T-cell (primary cell): ENCODE results near the gene HPSE. TPM values are rescaled to one million over a fixed set of nuclear protein-coding genes. Genes with fewer than 3 reads are reported as not detected.

Source experiments
- ATAC-seq, 4 experiments: fragments of 200-7000 bp in 3 of 4; fragments of 150-1000 bp in 1 of 4; cut with Tn5 transposase; replicated peaks in 1 of 4; 1 replicate in 3 of 4; 2 replicates in 1 of 4; pipeline ENCODE4 v1.10.0; 2021; ENCODE audit warnings: moderate library complexity in 3 of 4, mild to moderate bottlenecking in 2 of 4, moderate number of reproducible peaks in 1 of 4
- CTCF ChIA-PET, 2 donors: fragments of 300-600 bp; sonication (Branson Sonifier 250); formaldehyde crosslinking; loops; one replicate each; lab custom pipeline; 2022; ENCODE audit warnings: antibody characterized with exemption in 2 of 2; lab: Charles Lee
- POLR2A ChIA-PET, 2 donors: fragments of 300-600 bp; sonication (Branson Sonifier 250); formaldehyde crosslinking; loops; one replicate each; lab custom pipeline; 2022; ENCODE audit warnings: antibody characterized with exemption in 2 of 2; lab: Charles Lee
- DNase-seq, 35 experiments: peaks; one replicate each; pipeline versions ENCODE4 v3.0.0 to v3.0.0-alpha.2; 2013 to 2023
- H3K27ac ChIP-seq: one replicate; pipeline ENCODE4 v1.5.1; 2013; ENCODE audit warnings: low read length
- H3K27me3 ChIP-seq, 2 experiments: replicated peaks in 1 of 2; 1 replicate in 1 of 2; 2 replicates in 1 of 2; pipeline versions ENCODE4 v1.6.1 to v1.7.0; 2013; ENCODE audit warnings: low read length in 1 of 2, mixed read lengths in 1 of 2; ENCODE audit not compliant: control insufficient read depth in 2 of 2, insufficient read depth in 2 of 2; ENCODE audit errors: extremely low read depth in 1 of 2
- H3K36me3 ChIP-seq, 2 donors: 1 replicate in 1 of 2; 2 replicates in 1 of 2; pipeline versions ENCODE4 v1.6.1 to v1.7.0; 2013; ENCODE audit warnings: low read length in 1 of 2; ENCODE audit not compliant: control insufficient read depth in 2 of 2, insufficient read depth in 1 of 2; ENCODE audit errors: extremely low read depth in 1 of 2
- H3K4me1 ChIP-seq, 2 experiments: 1 replicate in 1 of 2; 2 replicates in 1 of 2; pipeline versions ENCODE4 v1.6.1 to v1.7.0; 2013; ENCODE audit warnings: low read length in 2 of 2, mixed read lengths in 1 of 2; ENCODE audit not compliant: insufficient read depth in 2 of 2, control insufficient read depth in 1 of 2; ENCODE audit errors: extremely low read depth in 1 of 2
- H3K4me3 ChIP-seq, 2 donors: 1 replicate in 1 of 2; 2 replicates in 1 of 2; pipeline versions ENCODE4 v1.5.1 to v1.7.0; 2013; ENCODE audit warnings: mild to moderate bottlenecking in 2 of 2, low read length in 1 of 2, moderate library complexity in 1 of 2; ENCODE audit not compliant: control insufficient read depth in 1 of 2; ENCODE audit errors: extremely low read depth in 1 of 2
- H3K9me3 ChIP-seq: 2 replicates; pipeline ENCODE4 v1.7.0; 2013
- H3K27ac Mint-ChIP-seq, 2 donors: one replicate each; pipeline ENCODE4 v1.8.0; 2020 to 2021; ENCODE audit warnings: mild to moderate bottlenecking in 2 of 2, mixed read lengths in 2 of 2
- H3K27me3 Mint-ChIP-seq, 2 donors: one replicate each; pipeline ENCODE4 v1.8.0; 2021 to 2022; ENCODE audit warnings: mixed read lengths in 2 of 2
- H3K36me3 Mint-ChIP-seq: one replicate; pipeline ENCODE4 v1.8.0; 2021; ENCODE audit warnings: mixed read lengths
- H3K4me1 Mint-ChIP-seq, 3 donors: one replicate each; pipeline ENCODE4 v1.8.0; 2020 to 2022; ENCODE audit warnings: mixed read lengths in 3 of 3, mild to moderate bottlenecking in 1 of 3
- H3K4me3 Mint-ChIP-seq, 3 donors: one replicate each; pipeline ENCODE4 v1.8.0; 2020 to 2022; ENCODE audit warnings: mild to moderate bottlenecking in 3 of 3, mixed read lengths in 3 of 3, moderate library complexity in 3 of 3
- H3K9me3 Mint-ChIP-seq, 3 donors: one replicate each; pipeline ENCODE4 v1.8.0; 2020 to 2022; ENCODE audit warnings: mixed read lengths in 3 of 3
- WGBS: methylation state at CpG from one replicate; pipeline ENCODE4 v1.1.5; 2013; ENCODE audit warnings: missing lambda C conversion rate; ENCODE audit not compliant: insufficient coverage; 5-methylcytosine and 5-hydroxymethylcytosine counted together
- total RNA-seq, 35 experiments: library from RNA in 6 of 35; stranded (reverse) in 6 of 35; fragments of 120-200 nt in 1 of 35; gene quantifications; one replicate each; pipeline versions ENCODE4 v1.2.1 to v1.2.4 and lab custom pipeline; 2013 to 2026

Gene HPSE
- total RNA-seq, 5 donors from 2014 or later (not counting 1 experiment from before 2014, with no cell fraction given): 4.5 to 7.2 (median 6.1) TPM

- ATAC-seq (no peak), DNase-seq (no peak)
- POLR2A ChIA-PET: no interaction called here
- Histone ChIP-seq H3K4me1 (peaks cover 0 to 8% of the 10 kb centered on the region in 2 experiments), H3K27ac (no peak overlapping the region), H3K9me3 (no peaks in the 10 kb centered on the region), H3K4me3 (no peak overlapping the region), H3K36me3 (peaks cover 0 to 26% of the 10 kb centered on the region in 2 donors), H3K27me3 (no peaks in the 10 kb centered on the region)
- H3K9me3 Mint-ChIP-seq: no peaks in the 10 kb centered on the region
- H3K4me3 Mint-ChIP-seq: no peak overlapping the region
- CTCF ChIA-PET: no interaction called here
- peaks cover 46% of the 10 kb centered on the region for H3K36me3 Mint-ChIP-seq
- no peaks in the 10 kb centered on the region for H3K27me3 Mint-ChIP-seq
- H3K4me1 Mint-ChIP-seq: peaks cover 4 to 6% (median 5%) of the 10 kb centered on the region in 3 donors
- WGBS: no CpG with 5 or more reads among the region's 4 CpGs
- H3K27ac Mint-ChIP-seq: no peak overlapping the region
Observed at GRCh38 chr4:83317671-83318070, 17.0 kb downstream of the HPSE start.

GRCh38 chr4:83316459-83317165 lies 18.0 kb downstream of the HPSE start:
- 93% methylated on average over 3 of the region's 13 CpGs for WGBS
- H3K27me3 ChIP-seq: no peaks in the 10 kb centered on the region
- peaks cover 0 to 8% of the 10 kb centered on the region in 2 experiments for H3K4me1 ChIP-seq
- no peak overlapping the region for H3K27ac ChIP-seq
- no peak overlapping the region for H3K4me3 ChIP-seq
- Mint-ChIP-seq H3K27me3 (no peaks in the 10 kb centered on the region), H3K4me1 (peaks cover 4 to 6% (median 5%) of the 10 kb centered on the region in 3 donors), H3K9me3 (no peaks in the 10 kb centered on the region), H3K4me3 (no peak overlapping the region), H3K36me3 (peaks cover 41% of the 10 kb centered on the region), H3K27ac (no peak overlapping the region)
- peaks cover 0 to 32% of the 10 kb centered on the region in 2 donors for H3K36me3 ChIP-seq
- POLR2A ChIA-PET: no interaction called here
- no peak for ATAC-seq
- CTCF ChIA-PET: no interaction called here
- no peak for DNase-seq
- no peaks in the 10 kb centered on the region for H3K9me3 ChIP-seq

GRCh38 chr4:83315341-83315870 lies 19.2 kb downstream of the HPSE start:
- Histone ChIP-seq H3K9me3 (no peaks in the 10 kb centered on the region), H3K4me3 (no peak overlapping the region), H3K27me3 (no peaks in the 10 kb centered on the region), H3K27ac (no peak overlapping the region), H3K4me1 (peaks cover 0 to 3% of the 10 kb centered on the region in 2 experiments), H3K36me3 (peaks cover 0 to 30% of the 10 kb centered on the region in 2 donors)
- H3K27ac Mint-ChIP-seq: no peak overlapping the region
- 100% methylated on average over 1 of the region's 4 CpGs for WGBS
- no peak for ATAC-seq
- DNase-seq: no peak
- no peaks in the 10 kb centered on the region for H3K27me3 Mint-ChIP-seq
- H3K9me3 Mint-ChIP-seq: no peaks in the 10 kb centered on the region
- no peak overlapping the region for H3K4me3 Mint-ChIP-seq
- ChIA-PET CTCF (interaction anchor here in 1 of 2 donors (0.6 kb wide), 1 partner anchor 34 kb away, joined by 3 read pairs; no protein-coding TSS in a partner anchor), POLR2A (no interaction called here)
- no peaks in the 10 kb centered on the region for H3K4me1 Mint-ChIP-seq
- peaks cover 44% of the 10 kb centered on the region for H3K36me3 Mint-ChIP-seq

- no peak overlapping the region for H3K4me3 ChIP-seq
- CTCF ChIA-PET: no interaction called here
- Mint-ChIP-seq H3K9me3 (no peaks in the 10 kb centered on the region), H3K4me3 (no peak overlapping the region), H3K4me1 (no peaks in the 10 kb centered on the region), H3K36me3 (peaks cover 44% of the 10 kb centered on the region), H3K27ac (no peak overlapping the region), H3K27me3 (no peaks in the 10 kb centered on the region)
- POLR2A ChIA-PET: no interaction called here
- WGBS: no CpG with 5 or more reads among the region's 4 CpGs
- no peaks in the 10 kb centered on the region for H3K4me1 ChIP-seq
- H3K9me3 ChIP-seq: no peaks in the 10 kb centered on the region
- H3K27me3 ChIP-seq: no peaks in the 10 kb centered on the region
- H3K27ac ChIP-seq: no peak overlapping the region
- H3K36me3 ChIP-seq: peaks cover 0 to 21% of the 10 kb centered on the region in 2 donors
- DNase-seq (no peak), ATAC-seq (no peak)
Observed at GRCh38 chr4:83308672-83309071, 26.0 kb downstream of the HPSE start.

GRCh38 chr4:83307920-83308319 lies 26.7 kb downstream of the HPSE start:
- ChIA-PET CTCF (no interaction called here), POLR2A (no interaction called here)

GRCh38 chr4:83305187-83305586 lies 29.5 kb downstream of the HPSE start:
- no peaks in the 10 kb centered on the region for H3K27me3 ChIP-seq
- Mint-ChIP-seq H3K27me3 (no peaks in the 10 kb centered on the region), H3K4me1 (no peaks in the 10 kb centered on the region), H3K4me3 (no peak overlapping the region), H3K9me3 (no peaks in the 10 kb centered on the region), H3K36me3 (peaks cover 33% of the 10 kb centered on the region), H3K27ac (no peak overlapping the region)
- DNase-seq: no peak
- H3K4me3 ChIP-seq: no peak overlapping the region
- ChIA-PET POLR2A (interaction anchor here in 1 of 2 donors (0.6 kb wide), 1 partner anchor 456 kb away, joined by 5 read pairs; no protein-coding TSS in a partner anchor), CTCF (interaction anchor here in 1 of 2 donors (0.6 kb wide), 1 partner anchor 11 kb away, joined by 3 read pairs; no protein-coding TSS in a partner anchor)
- H3K36me3 ChIP-seq: peaks cover 0 to 18% of the 10 kb centered on the region in 2 donors
- ATAC-seq: no peak
- no peaks in the 10 kb centered on the region for H3K9me3 ChIP-seq
- H3K4me1 ChIP-seq: no peaks in the 10 kb centered on the region
- no CpG with 5 or more reads among the region's 2 CpGs for WGBS
- no peak overlapping the region for H3K27ac ChIP-seq

More at GRCh38 chr4:83307920-83308319, 26.7 kb downstream of the HPSE start:
- Histone ChIP-seq H3K27me3 (no peaks in the 10 kb centered on the region), H3K4me1 (no peaks in the 10 kb centered on the region), H3K9me3 (no peaks in the 10 kb centered on the region), H3K27ac (no peak overlapping the region), H3K4me3 (no peak overlapping the region), H3K36me3 (peaks cover 0 to 21% of the 10 kb centered on the region in 2 donors)
- WGBS: no CpG with 5 or more reads among the region's 7 CpGs
- peaks cover 42% of the 10 kb centered on the region for H3K36me3 Mint-ChIP-seq
- H3K9me3 Mint-ChIP-seq: no peaks in the 10 kb centered on the region
- no peak overlapping the region for H3K4me3 Mint-ChIP-seq
- no peaks in the 10 kb centered on the region for H3K4me1 Mint-ChIP-seq
- H3K27me3 Mint-ChIP-seq: no peaks in the 10 kb centered on the region
- no peak overlapping the region for H3K27ac Mint-ChIP-seq
- no peak for ATAC-seq
- no peak for DNase-seq
